GM18511 (cell line): ENCODE measurements around the gene ALOX5AP.
A peak's percentile ranks its signal among the peaks of the same experiment; 100 is the strongest.

Source experiments
- ATAC-seq: cut with Tn5 transposase; IDR thresholded peaks from one replicate; pipeline ENCODE4 v1.9.1; 2021; ENCODE audit warnings: mild to moderate bottlenecking, moderate library complexity; ENCODE audit not compliant: unreplicated experiment

ALOX5AP gene

GRCh38 chr13:30796631-30797601 is 61.6 kb downstream of the ALOX5AP start:
- peak; percentile 54 for ATAC-seq

DNA sequence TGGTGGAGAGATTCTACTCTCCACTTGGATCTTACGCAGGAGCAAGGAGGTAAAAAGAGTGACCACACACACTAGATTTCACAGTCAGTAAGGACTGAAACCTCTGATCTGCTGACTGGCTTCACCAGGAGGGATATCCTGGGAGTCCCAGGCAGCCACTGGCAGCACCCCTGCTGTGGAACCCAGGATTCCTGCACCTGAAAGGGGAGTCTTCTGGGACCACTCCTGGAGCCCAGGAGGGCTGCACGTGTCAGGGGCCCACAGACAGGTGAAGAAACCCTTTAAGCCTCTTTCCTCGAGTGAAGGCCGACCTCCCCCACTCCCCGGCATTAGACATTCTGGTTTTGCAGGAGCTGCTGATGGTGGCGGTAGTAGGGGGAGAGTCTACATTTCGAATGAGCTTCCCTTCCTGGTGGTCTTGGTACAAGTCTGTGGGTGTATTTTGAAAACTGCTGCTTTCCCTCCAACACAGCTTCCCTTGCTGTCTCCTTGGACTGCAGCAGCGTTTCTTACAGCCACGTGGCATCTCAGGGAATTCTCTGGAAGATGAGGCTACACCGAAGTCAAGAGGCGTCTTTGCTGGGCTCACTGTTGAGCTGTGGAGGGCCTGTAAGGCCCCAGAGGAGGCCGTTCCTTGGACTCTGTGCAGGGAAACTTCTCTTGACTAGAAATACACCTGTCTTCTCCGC is 62.6 kb downstream of the ALOX5AP start:
- no peak for ATAC-seq

DNA sequence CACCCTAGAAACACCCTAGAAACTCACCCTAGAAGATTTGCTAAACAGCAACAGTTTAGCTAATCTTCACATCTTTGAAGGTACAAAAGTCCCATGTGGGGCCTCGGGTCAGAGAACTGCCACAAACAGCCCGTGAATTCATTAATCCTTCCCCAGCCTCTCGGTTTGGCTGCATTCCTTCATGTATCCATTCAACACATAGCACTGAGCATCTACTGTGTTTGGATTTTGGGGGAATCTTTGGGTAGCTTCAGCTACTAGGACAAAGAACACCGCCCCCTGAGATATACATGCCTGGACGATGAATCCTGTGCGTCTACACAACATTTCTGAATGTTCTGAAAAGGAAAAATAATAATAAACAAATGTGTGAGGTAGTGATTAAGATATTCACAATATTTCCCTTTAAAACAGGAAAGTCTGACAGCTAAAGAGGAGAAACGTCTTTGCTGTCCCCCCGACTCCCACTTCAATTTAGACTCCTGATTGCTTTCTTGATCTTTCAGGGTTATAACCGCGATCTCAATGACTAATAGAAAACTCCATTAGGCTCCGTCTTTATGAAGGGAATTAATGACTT is 63.5 kb downstream of the ALOX5AP start:
- no peak for ATAC-seq

- ATAC-seq = no peak
Observed at GRCh38 chr13:30799356-30799824, 64.0 kb downstream of the ALOX5AP start.

DNA sequence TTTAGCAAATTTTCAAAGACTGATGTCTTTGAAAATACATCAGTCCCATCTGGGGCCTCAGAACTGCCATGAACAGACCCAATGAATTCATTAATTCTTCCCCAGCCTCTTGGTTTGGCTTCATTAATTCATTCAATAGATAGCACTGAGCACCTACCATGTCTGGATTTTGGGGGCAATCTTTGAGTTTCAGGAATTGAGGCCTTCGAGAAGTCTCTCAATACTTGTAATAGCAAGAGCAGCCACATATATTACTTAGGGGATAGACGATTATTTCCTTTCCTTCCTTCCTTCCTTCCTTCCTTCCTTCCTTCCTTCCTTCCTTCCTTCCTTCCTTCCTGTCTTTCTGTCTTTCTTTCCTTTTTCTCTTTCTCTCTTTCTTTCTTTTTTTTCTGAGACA is 64.8 kb downstream of the ALOX5AP start:
- no peak for ATAC-seq

DNA sequence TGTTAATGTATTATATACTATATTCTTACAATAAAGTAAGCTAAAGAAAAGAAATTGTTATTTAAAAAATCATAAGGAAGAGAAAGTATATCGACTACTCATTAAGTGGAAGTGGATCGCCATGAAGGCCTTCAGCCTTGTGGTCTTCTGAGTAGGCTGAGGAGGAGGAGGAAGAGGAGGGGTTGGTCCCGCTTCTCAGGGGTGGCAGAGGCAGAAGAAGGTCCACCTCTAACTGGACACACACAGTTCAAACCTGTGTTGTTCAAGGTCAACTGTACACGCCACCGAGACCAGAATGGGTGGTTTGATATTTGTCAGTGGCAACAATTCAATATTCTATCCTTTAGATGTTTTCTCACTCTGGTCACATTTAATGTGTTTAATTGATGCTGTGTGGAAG is 67.2 kb downstream of the ALOX5AP start:
- ATAC-seq = peak; percentile 15

DNA sequence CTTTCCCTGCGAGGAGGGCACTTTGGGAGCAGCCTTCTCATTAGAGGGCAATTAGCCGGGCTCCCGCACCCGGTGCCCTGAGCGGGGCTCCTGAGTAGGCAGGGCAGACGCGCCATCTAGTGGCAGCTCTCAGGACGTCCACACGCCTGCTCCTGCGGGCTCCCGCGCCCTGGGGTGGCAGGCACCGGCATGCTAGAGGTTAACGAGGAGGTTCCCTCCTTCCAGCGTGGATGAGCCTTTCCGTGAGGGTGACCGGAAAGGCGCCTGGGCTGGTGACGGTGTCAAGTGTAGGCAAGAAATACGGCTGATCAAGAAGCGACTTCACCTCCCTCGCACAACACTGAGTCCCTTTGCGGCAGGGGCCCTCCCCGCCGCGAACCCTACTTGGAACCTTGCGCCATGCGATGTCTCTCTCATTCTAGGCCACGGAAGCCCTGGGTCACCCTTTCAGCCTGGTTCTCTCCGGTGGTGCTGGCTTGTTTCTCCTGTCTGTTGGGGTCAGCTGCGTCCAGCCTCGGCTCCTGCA is 67.7 kb downstream of the ALOX5AP start:
- ATAC-seq = peak; percentile 96

- no peak for ATAC-seq
Observed at GRCh38 chr13:30803749-30804148, 68.4 kb downstream of the ALOX5AP start.

- ATAC-seq = no peak
Observed at GRCh38 chr13:30804474-30804873, 69.1 kb downstream of the ALOX5AP start.

GRCh38 chr13:30805132-30805537 is 69.8 kb downstream of the ALOX5AP start:
- no peak for ATAC-seq

- ATAC-seq = no peak
Observed at GRCh38 chr13:30805603-30806011, 70.3 kb downstream of the ALOX5AP start.

DNA sequence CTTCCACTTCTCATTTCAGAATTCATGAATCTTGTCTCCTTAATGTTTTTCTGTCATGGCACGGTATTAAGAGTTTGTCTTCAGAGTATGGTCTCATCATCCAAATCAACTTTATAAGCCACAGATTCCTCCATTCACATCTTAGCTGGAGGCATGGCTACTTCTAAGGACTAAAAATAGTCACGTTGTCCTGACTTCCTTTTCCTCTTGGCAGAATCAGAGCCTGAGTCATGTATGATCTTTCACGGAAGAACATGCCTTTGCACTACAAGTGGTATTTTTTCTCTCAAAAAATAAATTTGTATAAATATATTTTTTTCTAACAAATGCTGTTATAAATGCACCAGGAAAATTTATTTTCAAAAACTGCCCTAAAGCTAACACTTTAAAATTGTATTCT is 71.4 kb downstream of the ALOX5AP start:
- no peak for ATAC-seq

GRCh38 chr13:30807392-30807791 is 72.0 kb downstream of the ALOX5AP start:
- no peak for ATAC-seq

- ATAC-seq = no peak
Observed at GRCh38 chr13:30808600-30808999, 73.3 kb downstream of the ALOX5AP start.

GRCh38 chr13:30809787-30810186 is 74.4 kb downstream of the ALOX5AP start:
- ATAC-seq = no peak

- ATAC-seq = no peak
Observed at GRCh38 chr13:30810261-30810701, 74.9 kb downstream of the ALOX5AP start.

DNA sequence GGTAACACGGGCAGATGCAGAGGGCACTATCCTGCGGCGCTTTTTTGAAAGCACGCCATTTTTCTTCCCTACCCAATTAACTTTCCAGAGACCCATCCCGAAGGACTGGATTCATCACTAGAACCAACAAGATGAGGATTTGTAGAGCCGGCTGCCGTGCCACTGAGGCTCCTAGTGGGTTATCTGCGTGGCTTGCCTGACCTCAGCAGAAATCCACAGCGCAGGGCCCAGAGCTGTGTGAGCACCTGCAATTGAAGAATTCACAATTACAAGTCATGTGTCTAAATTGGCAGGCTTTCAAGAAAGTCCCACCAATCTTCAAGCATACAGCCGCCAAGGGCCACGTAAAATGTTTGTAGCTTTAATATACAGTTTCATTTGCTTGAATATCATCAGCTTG is 75.5 kb downstream of the ALOX5AP start:
- no peak for ATAC-seq
